HEK293 (cell line): ENCODE results near the gene STARD13.

Source experiments
- REST ChIP-seq: fragments of 450-650 bp; formaldehyde crosslinking; IDR thresholded peaks from 2 replicates; pipeline ENCODE4 v1.5.1; 2016; ENCODE audit warnings: missing biosample characterization, missing genetic modification characterization
- ZNF138 ChIP-seq: fragments of 450-650 bp; formaldehyde crosslinking; IDR thresholded peaks from 2 replicates; pipeline ENCODE4 v1.5.1; 2016; ENCODE audit warnings: missing biosample characterization, missing genetic modification characterization, borderline replicate concordance
- ZNF274 ChIP-seq, 2 experiments: fragments of 200-500 bp in 1 of 2; fragments of 450-650 bp in 1 of 2; sonication (Bioruptor generic) in 1 of 2; formaldehyde crosslinking in 1 of 2; IDR thresholded peaks; 2 replicates each; pipeline versions ENCODE4 v1.5.1 to v1.6.1; 2014 to 2016; ENCODE audit warnings: borderline replicate concordance in 1 of 2, inconsistent platforms in 1 of 2, low read length in 1 of 2, missing biosample characterization in 1 of 2, missing genetic modification characterization in 1 of 2
- ZNF302 ChIP-seq: fragments of 450-650 bp; formaldehyde crosslinking; IDR thresholded peaks from 2 replicates; pipeline ENCODE4 v1.5.1; 2016; ENCODE audit warnings: missing biosample characterization, missing genetic modification characterization, low read depth
- ZSCAN4 ChIP-seq: fragments of 450-650 bp; formaldehyde crosslinking; IDR thresholded peaks from 2 replicates; pipeline ENCODE4 v1.5.1; 2017; ENCODE audit warnings: missing biosample characterization, missing genetic modification characterization

- TF ChIP-seq ZNF302 (tag by site-specific recombination) (no peak), REST (tag by site-specific recombination) (no peak), ZNF138 (tag by site-specific recombination) (no peak), ZSCAN4 (tag by site-specific recombination) (no peak), ZNF274 (IDR thresholded peaks at IDR 0.05; ENCODE audit: low read length) (no peak), ZNF274 (tag by site-specific recombination; IDR thresholded peaks at IDR 0.05; ENCODE audit: borderline replicate concordance) (no peak)
Observed at GRCh38 chr13:33072282-33072681, 213.3 kb downstream of the STARD13 start.
